Sigmoid colon (tissue), 3 donors: ENCODE results near the gene SPAG16.

Experiments
- CTCF ChIP-seq, 4 experiments: fragments of 450-650 bp in 3 of 4; fragments of 200-600 bp in 1 of 4; IDR thresholded peaks; one replicate each; pipeline ENCODE4 v1.5.1; 2016 to 2019; ENCODE audit warnings: antibody characterized with exemption in 4 of 4, mild to moderate bottlenecking in 3 of 4, moderate library complexity in 2 of 4
- POLR2A ChIP-seq, 2 donors: fragments of 450-650 bp; IDR thresholded peaks; one replicate each; pipeline ENCODE4 v1.6.1; 2016; ENCODE audit warnings: antibody characterized with exemption in 2 of 2, mild to moderate bottlenecking in 2 of 2, moderate library complexity in 2 of 2

GRCh38 chr2:214193943-214194342 is 909.7 kb downstream of the SPAG16 start:
- TF ChIP-seq CTCF (IDR thresholded peaks at IDR 0.05): no peak
- TF ChIP-seq POLR2A (IDR thresholded peaks at IDR 0.05): no peak
